H1 (cell line): Measurements from ENCODE around the gene ARL10. TPM values are rescaled to one million over a fixed set of nuclear protein-coding genes. Genes with fewer than 3 reads are reported as not detected.

Experiments
- CTCF ChIA-PET: fragments of 300-600 bp; sonication (Branson Sonifier 250); formaldehyde crosslinking; loops from one replicate; lab custom pipeline; 2021; ENCODE audit not compliant: partially characterized antibody; lab: Charles Lee
- POLR2A ChIA-PET: fragments of 300-600 bp; sonication (Branson Sonifier 250); formaldehyde crosslinking; loops from one replicate; lab custom pipeline; 2021; ENCODE audit warnings: inconsistent platforms; ENCODE audit not compliant: partially characterized antibody; lab: Charles Lee
- DNase-seq, 2 experiments: peaks; one replicate each; pipeline versions ENCODE4 v3.0.0 to v3.0.0-alpha.2; 2010 to 2022; ENCODE audit warnings: low spot score in 2 of 2, low read depth in 1 of 2, mixed read lengths in 1 of 2
- FAIRE-seq: peaks from 2 replicates; lab custom pipeline; 2011; peaks lifted over from hg19 to GRCh38; lab: Jason Lieb, UNC
- H2AFZ ChIP-seq: 2 replicates; pipeline ENCODE4 v1.8.1; 2012; ENCODE audit warnings: low read length, inconsistent platforms
- H2AK5ac ChIP-seq: 2 replicates; pipeline ENCODE4 v1.6.1; 2013; ENCODE audit warnings: low read depth, low read length
- H2BK120ac ChIP-seq: replicated peaks from 2 replicates; pipeline ENCODE3; 2013; ENCODE audit warnings: low read depth, low read length, inconsistent platforms
- H2BK12ac ChIP-seq: 2 replicates; pipeline ENCODE4 v1.6.1; 2013; ENCODE audit warnings: low read depth, low read length
- H2BK15ac ChIP-seq: 2 replicates; pipeline ENCODE4 v1.6.1; 2013; ENCODE audit warnings: low read length
- H2BK20ac ChIP-seq: 2 replicates; pipeline ENCODE4 v1.6.1; 2013; ENCODE audit warnings: low read length
- H2BK5ac ChIP-seq: 2 replicates; pipeline ENCODE4 v1.6.1; 2013; ENCODE audit warnings: low read depth, low read length
- H3K14ac ChIP-seq: 2 replicates; pipeline ENCODE4 v1.6.1; 2013; ENCODE audit warnings: inconsistent platforms; ENCODE audit not compliant: insufficient read length
- H3K18ac ChIP-seq: 2 replicates; pipeline ENCODE4 v1.6.1; 2013; ENCODE audit warnings: low read length; ENCODE audit errors: extremely low read depth
- H3K23ac ChIP-seq: 2 replicates; pipeline ENCODE4 v1.6.1; 2013; ENCODE audit warnings: inconsistent platforms; ENCODE audit not compliant: insufficient read length
- H3K23me2 ChIP-seq: 2 replicates; pipeline ENCODE4 v1.6.1; 2013; ENCODE audit warnings: low read depth, low read length
- H3K27ac ChIP-seq: 2 replicates; pipeline ENCODE4 v1.6.1; 2011; ENCODE audit warnings: low read depth, low read length, inconsistent platforms
- H3K27me3 ChIP-seq, 4 experiments: replicated peaks in 1 of 4; 1 replicate in 1 of 4; 2 replicates in 3 of 4; pipeline versions ENCODE4 v1.6.1 to v1.8.1; 2011 to 2013; ENCODE audit warnings: low read length in 3 of 4, mild to moderate bottlenecking in 3 of 4, inconsistent platforms in 2 of 4, mixed read lengths in 2 of 4, moderate library complexity in 1 of 4; ENCODE audit not compliant: control insufficient read depth in 3 of 4, insufficient read depth in 3 of 4; ENCODE audit errors: extremely low read depth in 1 of 4
- H3K36me3 ChIP-seq, 4 experiments: 2 replicates each; pipeline versions ENCODE4 v1.6.1 to v1.8.1; 2011 to 2013; ENCODE audit warnings: mild to moderate bottlenecking in 4 of 4, low read length in 3 of 4, moderate library complexity in 2 of 4, control low read depth in 1 of 4, inconsistent platforms in 1 of 4; ENCODE audit not compliant: insufficient read depth in 4 of 4, control insufficient read depth in 2 of 4
- H3K4ac ChIP-seq: replicated peaks from 2 replicates; pipeline ENCODE3; 2013; ENCODE audit warnings: low read length, low read depth, mixed read lengths, inconsistent platforms; ENCODE audit not compliant: insufficient read length
- H3K4me1 ChIP-seq, 4 experiments: replicated peaks in 1 of 4; 1 replicate in 1 of 4; 2 replicates in 3 of 4; pipeline versions ENCODE4 v1.6.1 to v1.8.1; 2011 to 2013; ENCODE audit warnings: low read length in 3 of 4, inconsistent platforms in 2 of 4, mixed read lengths in 1 of 4; ENCODE audit not compliant: insufficient read depth in 4 of 4, control insufficient read depth in 3 of 4
- H3K4me2 ChIP-seq, 2 experiments: 2 replicates each; pipeline versions ENCODE4 v1.6.1 to v1.8.1; 2011 to 2013; ENCODE audit warnings: low read depth in 2 of 2, low read length in 2 of 2, control low read depth in 1 of 2, inconsistent platforms in 1 of 2, mild to moderate bottlenecking in 1 of 2; ENCODE audit not compliant: insufficient read depth in 1 of 2
- H3K4me3 ChIP-seq, 4 experiments: fragments of 200-600, 300-600 bp in 1 of 4; sonication (generic), shearing (Covaris generic), sonication (Bioruptor Twin) in 1 of 4; 2 replicates each; pipeline versions ENCODE4 v1.5.1 to v1.8.1; 2011 to 2016; ENCODE audit warnings: low read length in 4 of 4, low read depth in 3 of 4, control low read depth in 2 of 4, inconsistent platforms in 2 of 4, mild to moderate bottlenecking in 2 of 4, mixed read lengths in 1 of 4, moderate library complexity in 1 of 4; ENCODE audit not compliant: insufficient read depth in 2 of 4; ENCODE audit errors: extremely low read depth in 1 of 4
- H3K56ac ChIP-seq: replicated peaks from 2 replicates; pipeline ENCODE3; 2013; ENCODE audit warnings: low read depth, mild to moderate bottlenecking, mixed read lengths, low read length, inconsistent platforms; ENCODE audit not compliant: insufficient read length
- H3K79me1 ChIP-seq: 2 replicates; pipeline ENCODE4 v1.6.1; 2013; ENCODE audit warnings: low read depth, low read length, control low read depth
- H3K79me2 ChIP-seq, 2 experiments: 2 replicates each; pipeline versions ENCODE4 v1.6.1 to v1.8.1; 2012 to 2013; ENCODE audit warnings: low read length in 2 of 2, mild to moderate bottlenecking in 2 of 2, inconsistent platforms in 1 of 2; ENCODE audit not compliant: insufficient read depth in 2 of 2, control insufficient read depth in 1 of 2
- H3K9ac ChIP-seq, 4 experiments: replicated peaks in 1 of 4; 1 replicate in 1 of 4; 2 replicates in 3 of 4; pipeline versions ENCODE4 v1.6.1 to v1.8.1; 2011 to 2013; ENCODE audit warnings: low read depth in 3 of 4, low read length in 3 of 4, control low read depth in 2 of 4, mild to moderate bottlenecking in 2 of 4, moderate library complexity in 2 of 4, inconsistent platforms in 1 of 4; ENCODE audit errors: extremely low read depth in 1 of 4
- H3K9me3 ChIP-seq, 2 experiments: 2 replicates each; pipeline versions ENCODE4 v1.6.1 to v1.8.1; 2012 to 2013; ENCODE audit warnings: mild to moderate bottlenecking in 2 of 2, moderate library complexity in 2 of 2, control low read depth in 1 of 2, inconsistent platforms in 1 of 2, low read depth in 1 of 2, low read length in 1 of 2, mixed read lengths in 1 of 2; ENCODE audit not compliant: insufficient read depth in 2 of 2
- H4K20me1 ChIP-seq, 2 experiments: replicated peaks in 1 of 2; 2 replicates each; pipeline versions ENCODE3 to v1.8.1; 2011 to 2013; ENCODE audit warnings: inconsistent platforms in 2 of 2, low read length in 2 of 2, mild to moderate bottlenecking in 1 of 2; ENCODE audit not compliant: insufficient read depth in 2 of 2, control insufficient read depth in 1 of 2
- H4K5ac ChIP-seq: 2 replicates; pipeline ENCODE4 v1.6.1; 2013; ENCODE audit warnings: low read length, low read depth, mixed read lengths, inconsistent platforms; ENCODE audit not compliant: insufficient read length
- H4K8ac ChIP-seq: 2 replicates; pipeline ENCODE4 v1.8.0; 2013; ENCODE audit warnings: mild to moderate bottlenecking, moderate library complexity, low read length, inconsistent platforms; ENCODE audit not compliant: insufficient read depth; ENCODE audit errors: extremely low read depth
- H4K91ac ChIP-seq: replicated peaks from 2 replicates; pipeline ENCODE3; 2013; ENCODE audit warnings: low read length, mixed read lengths, inconsistent platforms; ENCODE audit not compliant: insufficient read length
- ATF3 ChIP-seq: IDR thresholded peaks from 2 replicates; pipeline ENCODE4 v1.6.1; 2011; ENCODE audit warnings: low read depth, mild to moderate bottlenecking, low read length; ENCODE audit not compliant: insufficient read depth
- CTBP2 ChIP-seq: IDR thresholded peaks from 2 replicates; pipeline ENCODE4 v1.7.0; 2011; ENCODE audit warnings: borderline replicate concordance, mild to moderate bottlenecking, moderate library complexity, mixed read lengths, low read length; ENCODE audit not compliant: insufficient read depth, insufficient read length
- EZH2 ChIP-seq: fragments of 200-600 bp; sonication (generic); IDR thresholded peaks from 2 replicates; pipeline ENCODE4 v1.7.1; 2012; ENCODE audit warnings: low read depth, mild to moderate bottlenecking, moderate library complexity, low read length, inconsistent platforms; ENCODE audit not compliant: severe bottlenecking
- HDAC6 ChIP-seq: IDR thresholded peaks from one replicate; pipeline ENCODE4 v1.7.1; 2012; ENCODE audit warnings: low read depth, mild to moderate bottlenecking, inconsistent platforms, low read length, moderate library complexity
- MAX ChIP-seq: IDR thresholded peaks from 2 replicates; pipeline ENCODE4 v1.6.1; 2012; ENCODE audit warnings: inconsistent platforms
- NRF1 ChIP-seq: IDR thresholded peaks from 2 replicates; pipeline ENCODE4 v1.6.1; 2011; ENCODE audit warnings: mild to moderate bottlenecking, low read depth, low read length, improper control_type of control experiment
- POLR2AphosphoS5 ChIP-seq: IDR thresholded peaks from 2 replicates; pipeline ENCODE4 v1.6.1; 2011; ENCODE audit warnings: low read depth, low read length
- SAP30 ChIP-seq: fragments of 300-600 bp; sonication (generic); IDR thresholded peaks from 2 replicates; pipeline ENCODE4 v1.7.1; 2012; ENCODE audit warnings: low read length, moderate library complexity, mild to moderate bottlenecking, inconsistent platforms; ENCODE audit not compliant: insufficient read depth, insufficient replicate concordance
- SIRT6 ChIP-seq: IDR thresholded peaks from one replicate; pipeline ENCODE4 v1.7.1; 2012; ENCODE audit warnings: low read length, inconsistent platforms
- ZNF274 ChIP-seq: IDR thresholded peaks from 2 replicates; pipeline ENCODE4 v1.7.0; 2012; ENCODE audit warnings: low read length, borderline replicate concordance; ENCODE audit errors: extremely low read depth
- WGBS, 2 experiments: shearing (Covaris generic) in 1 of 2; methylation state at CpG; one replicate each; pipeline versions ENCODE4 v1.1.6 to v1.1.7; 2013 to 2015; ENCODE audit warnings: low lambda C conversion rate in 2 of 2, mixed read lengths in 2 of 2, inconsistent platforms in 1 of 2, low coverage in 1 of 2, missing lambda C conversion rate in 1 of 2; ENCODE audit not compliant: insufficient replicate concordance in 2 of 2, insufficient coverage in 1 of 2, insufficient read length in 1 of 2; ENCODE audit errors: extremely low coverage in 1 of 2, missing lambda C conversion rate in 1 of 2; 5-methylcytosine and 5-hydroxymethylcytosine counted together
- polyA plus RNA-seq, 7 experiments: library from polyadenylated mRNA; depleted of rRNA in 3 of 7; stranded (reverse) in 5 of 7; unstranded in 2 of 7; fragments of >200 nt in 5 of 7; fragments of 200-250 nt in 2 of 7; gene quantifications; 1 replicate in 5 of 7; 2 replicates in 1 of 7; 4 replicates in 1 of 7; pipeline versions ENCODE4 v1.2.1 to v1.2.3, GENCODE V29; 2011 to 2013; ENCODE audit warnings: missing spikeins in 2 of 7, mixed read lengths in 2 of 7
- total RNA-seq: library from RNA; stranded (reverse); fragmentation: NEBNext Ultra II Directional; extraction: Animal tissue kit (Norgen Biotek cat#: 25700); gene quantifications from 2 replicates; pipeline ENCODE4 v1.2.1, GENCODE V29; 2021

ARL10 gene
- total and polyA plus RNA-seq, 2 of the 8 experiments (the other 6 are each of a cell fraction or from before 2014, with no cell fraction given) = 3.1 to 7.4 TPM

- ChIA-PET CTCF (no interaction called here), POLR2A (no interaction called here)
- no peak overlapping the region for H2BK120ac ChIP-seq
- H3K14ac ChIP-seq = no peak overlapping the region
- no peak for DNase-seq
- no peaks in the 10 kb centered on the region for H3K4me1 ChIP-seq
- H3K36me3 ChIP-seq = no peaks in the 10 kb centered on the region
- no peak overlapping the region for H4K91ac ChIP-seq
- no peak overlapping the region for H4K8ac ChIP-seq
- no peak overlapping the region for H2AFZ ChIP-seq
- no peak for FAIRE-seq
- H3K4ac ChIP-seq = no peak overlapping the region
- no peak overlapping the region for H3K4me3 ChIP-seq
- H3K4me2 ChIP-seq = no peak overlapping the region
- H3K56ac ChIP-seq = no peak overlapping the region
- no peak overlapping the region for H3K9ac ChIP-seq
- H3K23me2 ChIP-seq = no peaks in the 10 kb centered on the region
- H4K5ac ChIP-seq = no peak overlapping the region
- H3K79me2 ChIP-seq = no peaks in the 10 kb centered on the region
- no peak for TF ChIP-seq EZH2
- TF ChIP-seq CTBP2 = no peak
- no peak for TF ChIP-seq HDAC6
- TF ChIP-seq ZNF274 = no peak
- no peak for TF ChIP-seq SAP30
- TF ChIP-seq MAX = no peak
- TF ChIP-seq SIRT6 = no peak
- no peak for TF ChIP-seq ATF3
- no peak for TF ChIP-seq NRF1
- TF ChIP-seq POLR2AphosphoS5 = no peak
- H2BK20ac ChIP-seq = no peak overlapping the region
- H3K23ac ChIP-seq = no peak overlapping the region
- H2BK15ac ChIP-seq = no peak overlapping the region
- H3K79me1 ChIP-seq = no peaks in the 10 kb centered on the region
- no peak overlapping the region for H2BK12ac ChIP-seq
- peaks cover 17 to 20% of the 10 kb centered on the region in 2 experiments; a peak in 3 of 4 replicates for H3K9me3 ChIP-seq
- H2AK5ac ChIP-seq = no peak overlapping the region
- H3K27ac ChIP-seq = no peak overlapping the region
- H3K27me3 ChIP-seq = no peaks in the 10 kb centered on the region
- no peak overlapping the region for H2BK5ac ChIP-seq
- no peaks in the 10 kb centered on the region for H4K20me1 ChIP-seq
- H3K18ac ChIP-seq = no peak overlapping the region
- WGBS, 2 experiments = 80% methylated on average over 3 of the region's 3 CpGs; no CpG with 5 or more reads in 1 of the 2 experiments
Measured at GRCh38 chr5:176424181-176424580, 58.9 kb downstream of the ARL10 start.
